BJ (cell line): ENCODE measurements around the gene PLEKHA4. TPM values are rescaled to one million over a fixed set of nuclear protein-coding genes. Genes with fewer than 3 reads are reported as not detected.

Source experiments
- CTCF ChIA-PET: fragments of 350-600 bp; formaldehyde crosslinking; extraction: SDS; loops from one replicate; lab custom pipeline; 2021; ENCODE audit warnings: antibody characterized with exemption, inconsistent platforms; lab: Yijun Ruan, JAX
- POLR2A ChIA-PET: fragments of 300-600 bp; sonication (Branson Sonifier 250); formaldehyde crosslinking; extraction: SDS; loops from one replicate; lab custom pipeline; 2021; ENCODE audit warnings: antibody characterized with exemption; lab: Charles Lee
- DNase-seq: peaks from one replicate; pipeline ENCODE4 v3.0.0-alpha.2; 2011; ENCODE audit warnings: low read depth
- H3K27me3 ChIP-seq: 2 replicates; pipeline ENCODE4 v1.6.0; 2011; ENCODE audit warnings: low read length; ENCODE audit not compliant: control insufficient read depth, insufficient read depth
- H3K36me3 ChIP-seq: 2 replicates; pipeline ENCODE4 v1.5.1; 2011; ENCODE audit warnings: low read length; ENCODE audit not compliant: control insufficient read depth, insufficient read depth
- H3K4me3 ChIP-seq: 2 replicates; pipeline ENCODE4 v1.5.1; 2011; ENCODE audit warnings: low read depth, mild to moderate bottlenecking, control low read depth, low read length
- polyA plus RNA-seq: library from polyadenylated mRNA; depleted of rRNA; stranded (reverse); fragments of >200 nt; gene quantifications from 2 replicates; pipeline ENCODE4 v1.2.3, GENCODE V29; 2011
- TF ChIP-seq, protein P1 (sequence below): IDR thresholded peaks from 2 replicates; pipeline ENCODE4 v1.5.1; 2011; ENCODE audit warnings: low read depth, mild to moderate bottlenecking, control low read depth, inconsistent platforms, low read length, moderate library complexity; ENCODE audit not compliant: insufficient read depth

The PLEKHA4 gene
- polyA plus RNA-seq, 1 experiment: 5.4 TPM

DNA sequence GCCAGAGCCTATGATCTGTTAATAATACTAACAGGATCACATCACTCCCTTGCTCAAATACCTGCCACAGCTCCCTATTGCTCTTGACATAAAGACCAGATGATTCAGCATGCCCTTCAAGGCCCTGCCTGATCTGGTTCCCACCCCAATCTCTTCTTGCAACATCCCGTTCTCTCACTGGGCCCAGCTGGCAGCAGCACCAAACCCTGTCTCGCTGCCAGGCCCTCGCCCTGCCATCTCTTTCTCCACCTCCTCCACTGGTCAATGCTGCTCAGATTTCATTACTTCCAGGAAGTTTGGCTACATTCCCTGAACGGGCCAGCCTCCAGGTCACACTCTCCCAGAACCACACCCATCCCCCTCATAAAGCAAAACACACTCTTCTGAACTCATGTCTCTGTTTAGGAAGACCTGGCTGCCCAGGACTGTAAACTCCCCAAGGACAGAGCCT is 49.0 kb downstream of the PLEKHA4 start:
- no peaks in the 10 kb centered on the region for H3K36me3 ChIP-seq
- TF ChIP-seq, protein P1, sequence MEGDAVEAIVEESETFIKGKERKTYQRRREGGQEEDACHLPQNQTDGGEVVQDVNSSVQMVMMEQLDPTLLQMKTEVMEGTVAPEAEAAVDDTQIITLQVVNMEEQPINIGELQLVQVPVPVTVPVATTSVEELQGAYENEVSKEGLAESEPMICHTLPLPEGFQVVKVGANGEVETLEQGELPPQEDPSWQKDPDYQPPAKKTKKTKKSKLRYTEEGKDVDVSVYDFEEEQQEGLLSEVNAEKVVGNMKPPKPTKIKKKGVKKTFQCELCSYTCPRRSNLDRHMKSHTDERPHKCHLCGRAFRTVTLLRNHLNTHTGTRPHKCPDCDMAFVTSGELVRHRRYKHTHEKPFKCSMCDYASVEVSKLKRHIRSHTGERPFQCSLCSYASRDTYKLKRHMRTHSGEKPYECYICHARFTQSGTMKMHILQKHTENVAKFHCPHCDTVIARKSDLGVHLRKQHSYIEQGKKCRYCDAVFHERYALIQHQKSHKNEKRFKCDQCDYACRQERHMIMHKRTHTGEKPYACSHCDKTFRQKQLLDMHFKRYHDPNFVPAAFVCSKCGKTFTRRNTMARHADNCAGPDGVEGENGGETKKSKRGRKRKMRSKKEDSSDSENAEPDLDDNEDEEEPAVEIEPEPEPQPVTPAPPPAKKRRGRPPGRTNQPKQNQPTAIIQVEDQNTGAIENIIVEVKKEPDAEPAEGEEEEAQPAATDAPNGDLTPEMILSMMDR: no peak
- ChIA-PET CTCF (interaction anchor here (1.3 to 1.4 kb wide), 2 partner anchors 11 to 24 kb away, joined by 4 to 8 read pairs; no protein-coding TSS in a partner anchor), POLR2A (no interaction called here)
- no peaks in the 10 kb centered on the region for H3K27me3 ChIP-seq
- H3K4me3 ChIP-seq: no peak overlapping the region
- peak; percentile 79 for DNase-seq

DNA sequence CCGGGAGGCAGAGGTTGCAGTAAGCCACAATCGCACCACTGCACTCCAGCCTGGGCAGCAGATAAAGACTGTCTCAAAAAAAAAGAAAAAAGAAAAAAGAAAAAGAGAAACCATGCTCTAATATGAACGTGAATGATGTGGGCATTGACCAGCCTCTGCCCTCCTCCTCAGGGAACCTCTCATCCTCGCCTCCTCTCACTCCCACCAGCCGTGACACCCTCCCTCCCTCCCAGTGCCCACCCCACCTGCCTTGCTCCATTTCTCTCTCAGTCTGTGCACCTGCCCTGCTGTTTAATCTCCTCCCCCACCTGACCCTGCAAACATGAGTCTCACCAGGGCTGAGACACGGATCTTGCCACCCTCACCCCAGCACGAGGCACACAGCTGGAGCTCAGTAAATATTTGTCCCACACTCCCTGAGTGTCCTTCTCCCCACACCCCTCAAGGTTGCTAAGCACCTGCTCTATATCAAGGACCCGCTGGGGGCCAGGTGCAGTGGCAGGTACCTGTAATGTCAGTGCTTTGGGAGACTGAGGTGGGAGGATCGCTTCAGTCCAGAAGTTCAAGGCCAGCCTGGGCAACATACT is 50.1 kb downstream of the PLEKHA4 start:
- no peaks in the 10 kb centered on the region for H3K27me3 ChIP-seq
- ChIA-PET CTCF (interaction anchor here (1.3 to 2.5 kb wide), 3 partner anchors 10 to 24 kb away, joined by 4 to 12 read pairs (median 8); no protein-coding TSS in a partner anchor), POLR2A (interaction anchor here (0.6 kb wide), 1 partner anchor 29 kb away, joined by 20 read pairs; no protein-coding TSS in a partner anchor)
- TF ChIP-seq, protein P1: no peak
- no peak for DNase-seq
- no peak overlapping the region for H3K4me3 ChIP-seq
- H3K36me3 ChIP-seq: no peaks in the 10 kb centered on the region

DNA sequence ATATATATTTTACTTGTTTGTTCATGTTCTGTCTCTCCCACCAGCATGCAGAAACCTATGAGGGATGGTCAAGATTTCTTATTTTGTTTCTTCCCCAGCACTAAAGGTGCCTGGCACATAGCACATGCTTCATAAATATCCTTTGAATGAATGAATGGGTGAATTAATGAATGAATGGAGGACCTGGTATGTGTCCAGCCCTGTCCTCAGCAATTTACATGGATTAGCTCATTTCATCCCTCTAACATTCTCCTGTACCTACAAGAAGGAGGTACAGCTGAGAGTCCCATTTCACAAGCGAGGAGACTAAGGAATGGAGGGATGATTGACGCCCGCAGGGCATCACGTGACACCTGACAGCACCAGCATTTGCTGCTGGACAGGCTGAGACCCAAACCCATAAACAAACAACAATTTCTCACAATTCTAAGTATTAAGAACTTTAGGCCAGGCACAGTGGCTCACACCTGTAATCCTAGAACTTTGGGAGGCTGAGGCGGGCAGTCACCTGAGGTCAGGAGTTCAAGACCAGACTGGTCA is 50.8 kb downstream of the PLEKHA4 start:
- CTCF ChIA-PET: interaction anchor here (2.5 kb wide), 1 partner anchor 25 kb away, joined by 12 read pairs; no protein-coding TSS in a partner anchor
- no peaks in the 10 kb centered on the region for H3K36me3 ChIP-seq
- DNase-seq: no peak
- H3K4me3 ChIP-seq: no peak overlapping the region
- no peaks in the 10 kb centered on the region for H3K27me3 ChIP-seq
- POLR2A ChIA-PET: interaction anchor here (0.6 kb wide), 1 partner anchor 28 kb away, joined by 20 read pairs; no protein-coding TSS in a partner anchor
- TF ChIP-seq, protein P1: no peak

DNA sequence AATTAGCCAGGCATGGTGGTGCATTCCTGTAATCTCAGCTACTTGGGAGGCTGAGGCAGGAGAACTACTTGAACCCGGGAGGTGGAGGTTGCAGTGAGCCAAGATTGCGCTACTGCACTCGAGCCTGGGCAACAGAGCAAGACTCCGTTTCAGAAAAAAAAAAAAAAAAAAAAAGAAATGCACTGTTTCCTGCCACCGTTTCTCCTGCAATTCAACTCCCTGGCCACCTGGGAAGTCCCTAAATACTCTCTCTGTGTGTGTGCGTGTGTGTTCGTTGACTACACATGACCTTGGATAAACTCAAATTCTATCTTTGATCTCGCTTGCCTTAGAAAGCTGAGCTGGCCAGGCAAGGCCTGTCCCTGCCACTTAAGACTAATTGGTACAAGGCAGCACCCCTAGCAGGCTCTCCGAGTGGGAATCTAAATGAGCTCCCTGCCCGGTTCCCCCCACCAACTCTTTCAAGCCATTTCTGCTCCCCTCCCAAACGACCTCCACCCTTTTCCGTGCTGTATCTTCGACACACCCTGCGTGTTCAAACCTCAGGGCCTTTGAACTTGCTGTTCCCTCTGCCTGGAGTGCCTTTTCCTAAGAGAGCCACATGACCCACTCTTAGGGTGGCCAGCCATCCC is 52.4 kb downstream of the PLEKHA4 start:
- CTCF ChIA-PET: interaction anchor here (1.3 to 2.5 kb wide), 3 partner anchors 20 to 27 kb away, joined by 5 to 12 read pairs (median 9); partner anchors contain the start of gene HSD17B14

More for the DNA sequence above, 52.4 kb downstream of the PLEKHA4 start:
- POLR2A ChIA-PET: interaction anchor here (0.6 kb wide), 1 partner anchor 176 kb away, joined by 4 read pairs; no protein-coding TSS in a partner anchor
- H3K4me3 ChIP-seq: no peak overlapping the region
- DNase-seq: no peak
- TF ChIP-seq, protein P1: no peak
- no peaks in the 10 kb centered on the region for H3K27me3 ChIP-seq
- no peaks in the 10 kb centered on the region for H3K36me3 ChIP-seq
